ENCODE results near the gene SEPSECS.

The SEPSECS gene

DNA sequence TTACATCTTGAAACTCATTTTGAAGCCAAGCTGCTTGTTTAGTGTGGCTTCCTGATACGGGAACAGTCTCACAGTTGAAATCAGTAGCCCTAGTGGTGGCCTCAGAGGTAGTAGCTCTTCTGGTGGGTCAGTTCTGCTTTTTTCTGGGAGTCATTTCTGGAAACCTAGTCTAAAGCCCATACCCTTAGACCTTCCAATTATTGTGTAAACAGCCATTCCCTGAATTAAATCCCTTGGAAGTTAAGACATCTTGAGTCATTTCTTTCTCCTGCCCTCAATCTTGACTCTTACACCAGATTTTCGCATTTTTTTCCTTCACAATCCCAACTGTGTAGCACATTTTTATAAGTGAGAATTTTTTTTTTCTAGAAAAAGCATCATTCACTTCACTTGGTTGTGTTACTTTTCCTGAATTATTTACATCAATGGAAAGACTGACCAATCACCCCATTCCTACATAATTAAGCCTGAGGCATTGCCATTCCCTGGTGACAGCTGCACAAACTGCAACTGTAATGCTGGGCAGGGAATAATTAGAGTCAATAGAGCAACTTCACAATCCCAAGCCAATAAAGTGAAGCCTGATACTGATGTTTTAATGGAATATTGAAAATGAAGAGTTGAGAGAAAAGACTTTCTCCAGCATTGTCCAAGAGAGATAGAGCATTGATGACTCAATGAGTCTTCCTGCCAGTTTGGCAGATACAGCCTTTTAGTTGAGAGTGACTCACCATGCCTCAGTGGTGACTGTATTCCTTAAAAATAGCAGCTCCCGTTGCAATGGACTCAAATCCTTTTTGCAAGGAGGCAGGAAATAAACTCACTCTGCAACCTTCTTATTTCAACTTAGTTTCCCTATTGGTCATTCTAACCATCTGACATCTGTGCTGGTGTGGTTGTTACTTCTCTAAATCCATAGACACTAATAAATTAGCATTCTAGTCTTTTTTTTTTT is 13.0 kb upstream of the SEPSECS start:
- H3K9me3 ChIP-seq (ENCODE audit: control insufficient read depth in 1 of 2, low read length in 2 of 2): no peaks in the 10 kb centered on the region
- no peaks in the 10 kb centered on the region for H3K27me3 ChIP-seq (ENCODE audit: low read depth, low read length)
- peak overlapping the region in 1 of 2 donors; percentile 14 for H3K4me3 ChIP-seq (ENCODE audit: low read depth in 1 of 2, low read length in 2 of 2)
- no peaks in the 10 kb centered on the region for H3K36me3 ChIP-seq (ENCODE audit: control insufficient read depth in 1 of 2, insufficient read depth in 2 of 2, low read length in 2 of 2)
- H3K27ac ChIP-seq (ENCODE audit: low read length): peak overlapping the region; percentile 74
- peaks cover 9 to 14% of the 10 kb centered on the region in 2 donors for H3K4me1 ChIP-seq (ENCODE audit: control insufficient read depth in 1 of 2, insufficient read depth in 2 of 2, low read length in 2 of 2)

DNA sequence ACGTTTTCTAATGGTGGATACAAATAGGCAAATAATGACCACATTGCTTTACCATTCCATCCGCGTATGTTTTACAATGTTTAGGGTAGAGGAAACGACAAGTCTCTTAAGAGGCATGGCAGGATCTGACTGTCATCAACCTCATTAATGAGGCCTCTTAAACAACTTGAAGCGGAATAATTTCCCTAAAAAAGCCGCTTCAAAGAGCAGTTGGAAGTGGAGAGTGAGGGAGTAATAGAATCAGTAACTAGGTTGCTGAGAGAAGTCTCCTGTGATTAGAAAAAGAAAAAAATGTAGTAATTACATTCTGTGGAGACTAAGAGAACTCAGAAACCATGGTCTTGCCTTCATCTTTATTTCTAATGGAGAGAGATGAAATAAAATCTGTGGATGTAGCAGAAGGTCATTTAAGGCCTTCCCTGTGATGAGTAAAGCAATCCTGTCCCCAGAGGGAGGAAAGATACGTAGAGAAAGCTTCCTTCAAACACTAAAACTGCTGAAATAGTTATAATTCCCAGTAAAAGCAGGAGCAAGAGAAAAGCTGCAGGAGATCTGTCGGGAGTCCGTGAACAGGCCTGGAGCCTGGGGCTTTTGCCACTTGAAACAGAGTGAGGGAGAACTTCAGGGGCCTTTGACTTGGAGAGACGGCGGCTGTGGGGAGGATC is 11.1 kb upstream of the SEPSECS start:
- Histone ChIP-seq H3K36me3 (ENCODE audit: control insufficient read depth in 1 of 2, insufficient read depth in 2 of 2, low read length in 2 of 2) (peaks cover 0 to under 1% of the 10 kb centered on the region in 2 donors), H3K4me1 (ENCODE audit: control insufficient read depth in 1 of 2, insufficient read depth in 2 of 2, low read length in 2 of 2) (peaks cover 9 to 14% of the 10 kb centered on the region in 2 donors), H3K4me3 (ENCODE audit: low read depth in 1 of 2, low read length in 2 of 2) (no peak overlapping the region), H3K27me3 (ENCODE audit: low read depth, low read length) (no peaks in the 10 kb centered on the region), H3K27ac (ENCODE audit: low read length) (no peak overlapping the region), H3K9me3 (ENCODE audit: control insufficient read depth in 1 of 2, low read length in 2 of 2) (no peaks in the 10 kb centered on the region)

DNA sequence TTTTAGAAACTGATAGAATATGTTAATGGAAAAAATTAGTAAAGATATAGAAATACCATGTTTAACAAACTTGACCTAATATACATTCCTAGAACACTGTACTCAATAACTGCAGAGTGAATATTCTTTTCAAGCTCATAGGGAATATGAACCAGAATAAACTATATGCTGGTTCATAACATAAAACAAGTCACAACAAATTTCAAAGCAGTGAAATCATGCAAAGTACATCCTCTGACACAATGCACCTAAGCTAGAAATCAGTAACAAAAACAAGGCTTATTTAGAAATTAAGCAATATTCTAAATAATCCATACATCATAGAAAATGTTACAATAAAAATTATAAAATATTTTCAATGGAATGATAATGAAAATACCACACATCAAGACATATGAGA is 9.2 kb upstream of the SEPSECS start:
- no peak overlapping the region for H3K4me3 ChIP-seq (ENCODE audit: low read depth in 1 of 2, low read length in 2 of 2)
- H3K36me3 ChIP-seq (ENCODE audit: control insufficient read depth in 1 of 2, insufficient read depth in 2 of 2, low read length in 2 of 2): peaks cover 0 to 6% of the 10 kb centered on the region in 2 donors
- H3K27ac ChIP-seq (ENCODE audit: low read length): no peak overlapping the region
- peaks cover 9 to 13% of the 10 kb centered on the region in 2 donors for H3K4me1 ChIP-seq (ENCODE audit: control insufficient read depth in 1 of 2, insufficient read depth in 2 of 2, low read length in 2 of 2)
- H3K9me3 ChIP-seq (ENCODE audit: control insufficient read depth in 1 of 2, low read length in 2 of 2): no peaks in the 10 kb centered on the region
- no peaks in the 10 kb centered on the region for H3K27me3 ChIP-seq (ENCODE audit: low read depth, low read length)

DNA sequence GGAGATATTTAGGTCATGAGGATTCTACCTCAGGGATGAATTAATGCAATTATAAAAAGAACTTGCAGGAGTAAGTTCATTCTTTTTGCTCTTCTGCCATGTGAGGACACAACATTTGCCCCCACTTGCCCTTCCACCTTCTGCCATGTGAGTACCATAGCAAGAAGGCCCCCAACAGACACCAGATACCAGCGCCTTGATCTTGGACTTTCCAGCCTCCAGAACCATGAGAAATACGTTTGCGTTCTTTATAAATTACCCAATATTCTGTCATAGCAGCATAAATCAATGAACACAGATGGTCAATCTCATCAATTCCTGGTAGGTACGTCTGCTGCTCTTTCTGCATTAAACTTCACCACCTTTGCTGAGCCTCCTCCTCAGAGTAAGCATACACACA is 5.7 kb upstream of the SEPSECS start:
- no peak overlapping the region for H3K27ac ChIP-seq (ENCODE audit: low read length)
- H3K9me3 ChIP-seq (ENCODE audit: control insufficient read depth in 1 of 2, low read length in 2 of 2): no peaks in the 10 kb centered on the region
- no peaks in the 10 kb centered on the region for H3K27me3 ChIP-seq (ENCODE audit: low read depth, low read length)
- H3K4me1 ChIP-seq (ENCODE audit: control insufficient read depth in 1 of 2, insufficient read depth in 2 of 2, low read length in 2 of 2): peaks cover 11 to 12% of the 10 kb centered on the region in 2 donors
- peaks cover 0 to 6% of the 10 kb centered on the region in 2 donors for H3K36me3 ChIP-seq (ENCODE audit: control insufficient read depth in 1 of 2, insufficient read depth in 2 of 2, low read length in 2 of 2)
- no peak overlapping the region for H3K4me3 ChIP-seq (ENCODE audit: low read depth in 1 of 2, low read length in 2 of 2)

DNA sequence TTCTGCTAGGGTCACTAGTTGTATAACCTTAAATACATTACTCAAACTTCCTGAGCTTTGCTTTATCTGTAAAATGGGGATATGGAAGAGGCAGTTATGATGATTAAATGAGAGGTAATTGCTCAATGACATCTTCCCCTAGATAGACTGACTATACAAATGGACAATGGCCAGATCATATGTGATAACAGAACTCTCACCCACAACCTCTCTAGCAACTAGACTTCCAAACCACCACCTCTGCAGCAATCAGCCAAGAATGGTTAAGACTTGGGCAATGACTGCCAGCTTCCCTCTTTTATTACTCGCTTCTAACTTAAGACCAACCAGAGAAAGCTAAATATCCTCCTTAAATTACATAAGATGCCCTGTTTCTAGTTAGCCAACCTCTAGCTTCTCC is 2.9 kb upstream of the SEPSECS start:
- H3K9me3 ChIP-seq (ENCODE audit: control insufficient read depth in 1 of 2, low read length in 2 of 2): no peaks in the 10 kb centered on the region
- no peak overlapping the region for H3K4me3 ChIP-seq (ENCODE audit: low read depth in 1 of 2, low read length in 2 of 2)
- H3K27ac ChIP-seq (ENCODE audit: low read length): no peak overlapping the region
- H3K36me3 ChIP-seq (ENCODE audit: control insufficient read depth in 1 of 2, insufficient read depth in 2 of 2, low read length in 2 of 2): peaks cover 0 to 10% of the 10 kb centered on the region in 2 donors
- H3K4me1 ChIP-seq (ENCODE audit: control insufficient read depth in 1 of 2, insufficient read depth in 2 of 2, low read length in 2 of 2): peaks cover 11 to 17% of the 10 kb centered on the region in 2 donors
- H3K27me3 ChIP-seq (ENCODE audit: low read depth, low read length): no peaks in the 10 kb centered on the region

DNA sequence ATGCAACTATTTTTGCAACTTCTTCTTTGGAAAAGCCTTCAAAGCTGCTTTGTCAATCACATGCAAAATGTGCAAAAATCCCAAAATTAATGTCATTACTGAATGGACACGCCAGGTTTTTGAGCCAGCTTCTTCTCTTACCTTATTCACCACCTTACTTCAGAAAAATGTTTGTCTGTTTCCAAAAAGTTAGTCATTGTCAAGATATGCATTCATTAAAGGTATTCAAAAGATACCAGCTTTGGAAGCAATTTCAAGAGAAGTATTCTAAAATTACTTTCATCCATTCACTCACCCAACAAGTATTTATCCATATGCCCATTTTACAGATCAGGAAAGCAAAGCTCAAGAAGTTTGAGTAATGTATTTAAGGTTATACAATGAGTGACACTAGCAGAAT is 2.3 kb upstream of the SEPSECS start:
- Histone ChIP-seq H3K27me3 (ENCODE audit: low read depth, low read length) (no peaks in the 10 kb centered on the region), H3K27ac (ENCODE audit: low read length) (no peak overlapping the region), H3K4me3 (ENCODE audit: low read depth in 1 of 2, low read length in 2 of 2) (no peak overlapping the region), H3K4me1 (ENCODE audit: control insufficient read depth in 1 of 2, insufficient read depth in 2 of 2, low read length in 2 of 2) (peaks cover 11 to 17% of the 10 kb centered on the region in 2 donors), H3K36me3 (ENCODE audit: control insufficient read depth in 1 of 2, insufficient read depth in 2 of 2, low read length in 2 of 2) (peaks cover 0 to 10% of the 10 kb centered on the region in 2 donors), H3K9me3 (ENCODE audit: control insufficient read depth in 1 of 2, low read length in 2 of 2) (no peaks in the 10 kb centered on the region)

DNA sequence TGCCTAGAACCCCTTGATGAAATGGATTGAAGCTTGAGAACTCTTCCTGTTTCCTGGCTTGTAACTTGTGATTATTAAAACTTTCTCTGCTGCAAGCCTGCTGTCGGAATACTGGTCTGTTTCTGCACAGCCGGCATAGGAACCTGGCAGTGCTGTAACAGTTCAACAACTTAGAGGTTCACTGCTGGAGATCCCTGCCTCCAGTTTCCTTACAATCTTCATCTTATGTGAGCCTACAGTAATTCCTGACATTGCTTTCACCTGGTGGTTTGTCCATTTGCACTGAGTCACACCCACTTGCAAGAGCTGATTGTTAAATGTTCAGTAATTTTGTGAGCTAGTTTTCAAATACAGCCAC is 1.3 kb upstream of the SEPSECS start:
- Histone ChIP-seq H3K36me3 (ENCODE audit: control insufficient read depth in 1 of 2, insufficient read depth in 2 of 2, low read length in 2 of 2) (peaks cover 0 to 10% of the 10 kb centered on the region in 2 donors), H3K27me3 (ENCODE audit: low read depth, low read length) (no peaks in the 10 kb centered on the region), H3K4me3 (ENCODE audit: low read depth in 1 of 2, low read length in 2 of 2) (peak overlapping the region; percentile 92 to 94), H3K27ac (ENCODE audit: low read length) (peak overlapping the region; percentile 94), H3K4me1 (ENCODE audit: control insufficient read depth in 1 of 2, insufficient read depth in 2 of 2, low read length in 2 of 2) (peaks cover 11 to 17% of the 10 kb centered on the region in 2 donors), H3K9me3 (ENCODE audit: control insufficient read depth in 1 of 2, low read length in 2 of 2) (no peaks in the 10 kb centered on the region)

DNA sequence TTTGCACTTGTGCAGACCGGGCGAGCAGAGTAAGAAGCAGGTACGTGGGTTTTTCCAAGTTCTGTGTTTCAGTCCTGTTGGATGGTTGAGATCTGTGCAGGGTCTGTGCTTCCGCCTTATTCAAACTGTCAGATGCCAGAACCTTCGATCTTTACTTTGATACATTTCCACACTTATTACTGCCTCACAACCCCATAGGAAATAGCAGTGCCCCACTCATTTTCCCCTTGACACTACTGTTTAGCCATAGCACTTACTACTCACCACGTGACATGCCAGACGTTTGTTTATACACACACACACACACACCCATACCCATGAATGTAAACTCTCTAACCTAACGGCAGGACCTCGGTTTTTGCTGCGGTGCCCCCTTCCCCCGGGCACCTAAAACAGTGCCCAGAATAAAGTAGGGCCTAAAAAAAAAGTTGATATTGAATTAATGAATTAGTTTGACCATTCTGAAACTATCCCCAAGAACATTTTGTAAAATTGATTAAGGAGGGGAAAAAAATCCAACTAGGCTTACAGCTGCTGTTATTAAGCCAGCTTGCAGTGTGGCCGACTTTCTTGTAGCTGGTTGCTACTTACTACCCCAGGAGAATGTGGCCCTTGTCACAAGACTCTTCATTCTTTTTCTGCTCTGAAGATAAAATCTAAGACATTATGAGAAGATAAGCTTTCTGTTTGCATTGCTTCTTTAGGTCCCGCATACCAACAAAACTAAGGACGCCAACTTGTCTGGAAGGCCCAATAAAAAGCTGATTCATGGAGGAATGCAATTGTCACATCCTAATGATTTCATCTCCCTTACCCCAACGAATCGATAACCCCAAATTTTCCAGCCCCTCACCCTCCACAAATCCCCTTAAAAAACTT is 704 bp upstream of the SEPSECS start:
- no peaks in the 10 kb centered on the region for H3K9me3 ChIP-seq (ENCODE audit: control insufficient read depth in 1 of 2, low read length in 2 of 2)
- H3K27me3 ChIP-seq (ENCODE audit: low read depth, low read length): no peaks in the 10 kb centered on the region
- peak overlapping the region; percentile 92 to 94 for H3K4me3 ChIP-seq (ENCODE audit: low read depth in 1 of 2, low read length in 2 of 2)
- peaks cover 0 to 6% of the 10 kb centered on the region in 2 donors for H3K36me3 ChIP-seq (ENCODE audit: control insufficient read depth in 1 of 2, insufficient read depth in 2 of 2, low read length in 2 of 2)
- H3K27ac ChIP-seq (ENCODE audit: low read length): peak overlapping the region; percentile 94
- peaks cover 11 to 17% of the 10 kb centered on the region in 2 donors for H3K4me1 ChIP-seq (ENCODE audit: control insufficient read depth in 1 of 2, insufficient read depth in 2 of 2, low read length in 2 of 2)

DNA sequence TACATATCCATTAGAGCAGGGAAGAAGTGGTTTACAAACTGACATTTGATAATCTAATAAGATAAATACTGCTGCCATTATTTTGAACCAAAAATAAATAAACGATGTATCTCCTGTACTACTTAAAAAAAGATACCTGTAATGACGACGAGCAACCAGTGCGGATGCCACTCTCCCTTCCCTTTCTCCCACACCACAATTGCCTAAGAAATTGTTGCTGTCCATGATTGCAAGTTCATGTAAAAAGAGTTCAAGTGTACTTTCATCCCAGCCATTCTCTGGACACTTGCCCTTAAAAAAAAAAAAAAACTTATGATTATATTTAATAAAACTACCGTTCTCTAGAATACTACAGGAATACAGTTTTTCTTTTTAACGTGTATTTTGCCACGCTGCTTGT is 1.4 kb downstream of the SEPSECS start:
- peaks cover 0 to 5% of the 10 kb centered on the region in 2 donors for H3K36me3 ChIP-seq (ENCODE audit: control insufficient read depth in 1 of 2, insufficient read depth in 2 of 2, low read length in 2 of 2)
- no peaks in the 10 kb centered on the region for H3K9me3 ChIP-seq (ENCODE audit: control insufficient read depth in 1 of 2, low read length in 2 of 2)
- H3K27me3 ChIP-seq (ENCODE audit: low read depth, low read length): no peaks in the 10 kb centered on the region
- no peak overlapping the region for H3K27ac ChIP-seq (ENCODE audit: low read length)
- peaks cover 11 to 19% of the 10 kb centered on the region in 2 donors for H3K4me1 ChIP-seq (ENCODE audit: control insufficient read depth in 1 of 2, insufficient read depth in 2 of 2, low read length in 2 of 2)
- no peak overlapping the region for H3K4me3 ChIP-seq (ENCODE audit: low read depth in 1 of 2, low read length in 2 of 2)

DNA sequence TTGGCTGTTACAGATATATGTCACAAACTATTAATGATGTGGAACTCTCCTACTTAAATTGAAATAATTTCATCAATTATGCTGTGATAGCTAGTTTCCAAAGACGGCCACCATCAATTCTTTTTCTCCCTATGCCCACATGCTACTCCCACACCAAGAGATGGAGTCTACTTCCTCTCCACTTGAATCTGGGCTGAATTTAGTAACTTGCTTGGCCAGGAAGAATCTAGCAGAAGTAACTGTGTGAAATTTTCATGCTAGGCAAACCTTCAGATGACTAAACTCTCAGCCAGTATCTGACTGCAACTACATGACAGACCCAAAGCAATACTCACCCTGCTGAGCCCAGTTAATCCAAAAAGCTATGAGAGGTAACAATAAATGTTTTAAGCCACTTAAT is 3.2 kb downstream of the SEPSECS start:
- no peaks in the 10 kb centered on the region for H3K9me3 ChIP-seq (ENCODE audit: control insufficient read depth in 1 of 2, low read length in 2 of 2)
- no peaks in the 10 kb centered on the region for H3K27me3 ChIP-seq (ENCODE audit: low read depth, low read length)

DNA sequence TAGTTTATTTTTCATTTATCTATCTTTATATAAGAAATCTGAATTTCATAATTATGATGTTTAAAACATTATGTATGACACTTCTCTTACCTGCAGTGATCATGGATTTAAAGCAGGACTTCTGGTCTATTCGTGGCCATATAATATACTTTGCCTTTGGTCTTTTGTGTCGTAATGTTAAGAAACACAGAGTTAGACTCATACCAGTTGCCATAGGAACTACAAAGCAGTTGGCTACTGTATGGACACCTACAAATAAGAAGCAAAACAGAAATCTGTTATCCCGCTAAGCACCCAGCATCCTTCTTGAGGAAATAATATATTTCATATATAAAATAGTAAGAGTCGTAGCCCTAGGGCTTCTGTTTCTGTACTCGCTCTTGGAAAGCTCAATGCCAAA is 4.3 kb downstream of the SEPSECS start:
- Histone ChIP-seq H3K27ac (ENCODE audit: low read length) (no peak overlapping the region), H3K36me3 (ENCODE audit: control insufficient read depth in 1 of 2, insufficient read depth in 2 of 2, low read length in 2 of 2) (peaks cover 0 to 5% of the 10 kb centered on the region in 2 donors), H3K27me3 (ENCODE audit: low read depth, low read length) (no peaks in the 10 kb centered on the region), H3K4me3 (ENCODE audit: low read depth in 1 of 2, low read length in 2 of 2) (no peak overlapping the region), H3K4me1 (ENCODE audit: control insufficient read depth in 1 of 2, insufficient read depth in 2 of 2, low read length in 2 of 2) (peaks cover 0 to 7% of the 10 kb centered on the region in 2 donors), H3K9me3 (ENCODE audit: control insufficient read depth in 1 of 2, low read length in 2 of 2) (no peaks in the 10 kb centered on the region)

More for the DNA sequence above, 3.2 kb downstream of the SEPSECS start:
- Histone ChIP-seq H3K4me1 (ENCODE audit: control insufficient read depth in 1 of 2, insufficient read depth in 2 of 2, low read length in 2 of 2) (peaks cover 9 to 17% of the 10 kb centered on the region in 2 donors), H3K36me3 (ENCODE audit: control insufficient read depth in 1 of 2, insufficient read depth in 2 of 2, low read length in 2 of 2) (peaks cover 0 to 5% of the 10 kb centered on the region in 2 donors), H3K4me3 (ENCODE audit: low read depth in 1 of 2, low read length in 2 of 2) (no peak overlapping the region), H3K27ac (ENCODE audit: low read length) (no peak overlapping the region)

Data from muscle layer of duodenum (tissue), 2 donors.